MG63 (cell line): Measurements from ENCODE around the gene GSTO2. TPM values are rescaled to one million over a fixed set of nuclear protein-coding genes. Genes with fewer than 3 reads are reported as not detected.

ENCODE experiments used
- DNase-seq: peaks from one replicate; pipeline ENCODE4 v3.0.0-alpha.2; 2020
- H3K27me3 ChIP-seq: fragments of 250-450 bp; sonication (Bioruptor Pico); 2 replicates; pipeline ENCODE4 v1.5.1; 2020; ENCODE audit warnings: mild to moderate bottlenecking, moderate library complexity
- H3K36me3 ChIP-seq: fragments of 250-450 bp; sonication (Bioruptor Pico); 2 replicates; pipeline ENCODE4 v1.5.1; 2020; ENCODE audit warnings: mild to moderate bottlenecking, moderate library complexity
- H3K4me3 ChIP-seq: fragments of 250-450 bp; sonication (Bioruptor Pico); 2 replicates; pipeline ENCODE4 v1.5.1; 2020; ENCODE audit warnings: mild to moderate bottlenecking, moderate library complexity
- H3K9me3 ChIP-seq: fragments of 250-450 bp; sonication (Bioruptor Pico); 2 replicates; pipeline ENCODE4 v1.5.1; 2020; ENCODE audit warnings: mild to moderate bottlenecking, moderate library complexity
- total RNA-seq: library from RNA; depleted of rRNA; stranded (reverse); fragments of >200 nt; shearing (Covaris generic); gene quantifications from 2 replicates; pipeline ENCODE4 v1.2.3, GENCODE V29; 2014; ENCODE audit warnings: low replicate concordance

The GSTO2 gene
- total RNA-seq, 1 experiment from 2014 or later = 1.8 TPM

GRCh38 chr10:104267721-104268404, 1.1 kb upstream of the GSTO2 start:
- Histone ChIP-seq H3K36me3 (peaks cover 54% of the 10 kb centered on the region), H3K4me3 (peak overlapping the region; percentile 78), H3K27me3 (no peaks in the 10 kb centered on the region), H3K9me3 (no peaks in the 10 kb centered on the region)
- DNase-seq = no peak

GRCh38 chr10:104268405-104268712, 625 bp upstream of the GSTO2 start:
- H3K4me3 ChIP-seq = peak overlapping the region; percentile 78
- H3K27me3 ChIP-seq = no peaks in the 10 kb centered on the region
- H3K36me3 ChIP-seq = peaks cover 49% of the 10 kb centered on the region
- H3K9me3 ChIP-seq = no peaks in the 10 kb centered on the region
- no peak for DNase-seq

DNA sequence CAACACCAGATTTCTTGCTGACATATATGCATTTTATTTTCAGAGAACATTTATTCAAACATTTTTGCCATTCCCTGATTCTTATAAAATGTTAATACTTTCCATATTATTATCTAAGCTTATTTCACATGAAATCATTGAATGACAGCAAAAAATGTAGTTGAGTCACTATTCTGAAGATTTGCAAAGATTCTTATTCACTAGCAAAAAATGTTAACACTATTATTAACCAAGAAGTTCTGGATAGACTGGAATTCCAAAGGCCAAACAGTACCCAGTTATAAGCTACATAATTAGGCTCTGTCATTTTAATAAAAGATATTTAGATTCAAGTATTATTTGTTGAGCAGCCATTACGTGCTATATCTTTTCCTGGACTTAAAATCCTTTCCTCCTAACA, 4.3 kb downstream of the GSTO2 start:
- H3K9me3 ChIP-seq = no peaks in the 10 kb centered on the region
- no peaks in the 10 kb centered on the region for H3K27me3 ChIP-seq
- H3K4me3 ChIP-seq = no peak overlapping the region
- DNase-seq = no peak
- peaks cover 4% of the 10 kb centered on the region for H3K36me3 ChIP-seq

GRCh38 chr10:104273899-104274575, 5.1 kb downstream of the GSTO2 start:
- no peaks in the 10 kb centered on the region for H3K36me3 ChIP-seq
- no peaks in the 10 kb centered on the region for H3K9me3 ChIP-seq
- DNase-seq = no peak
- H3K4me3 ChIP-seq = no peak overlapping the region
- H3K27me3 ChIP-seq = no peaks in the 10 kb centered on the region

DNA sequence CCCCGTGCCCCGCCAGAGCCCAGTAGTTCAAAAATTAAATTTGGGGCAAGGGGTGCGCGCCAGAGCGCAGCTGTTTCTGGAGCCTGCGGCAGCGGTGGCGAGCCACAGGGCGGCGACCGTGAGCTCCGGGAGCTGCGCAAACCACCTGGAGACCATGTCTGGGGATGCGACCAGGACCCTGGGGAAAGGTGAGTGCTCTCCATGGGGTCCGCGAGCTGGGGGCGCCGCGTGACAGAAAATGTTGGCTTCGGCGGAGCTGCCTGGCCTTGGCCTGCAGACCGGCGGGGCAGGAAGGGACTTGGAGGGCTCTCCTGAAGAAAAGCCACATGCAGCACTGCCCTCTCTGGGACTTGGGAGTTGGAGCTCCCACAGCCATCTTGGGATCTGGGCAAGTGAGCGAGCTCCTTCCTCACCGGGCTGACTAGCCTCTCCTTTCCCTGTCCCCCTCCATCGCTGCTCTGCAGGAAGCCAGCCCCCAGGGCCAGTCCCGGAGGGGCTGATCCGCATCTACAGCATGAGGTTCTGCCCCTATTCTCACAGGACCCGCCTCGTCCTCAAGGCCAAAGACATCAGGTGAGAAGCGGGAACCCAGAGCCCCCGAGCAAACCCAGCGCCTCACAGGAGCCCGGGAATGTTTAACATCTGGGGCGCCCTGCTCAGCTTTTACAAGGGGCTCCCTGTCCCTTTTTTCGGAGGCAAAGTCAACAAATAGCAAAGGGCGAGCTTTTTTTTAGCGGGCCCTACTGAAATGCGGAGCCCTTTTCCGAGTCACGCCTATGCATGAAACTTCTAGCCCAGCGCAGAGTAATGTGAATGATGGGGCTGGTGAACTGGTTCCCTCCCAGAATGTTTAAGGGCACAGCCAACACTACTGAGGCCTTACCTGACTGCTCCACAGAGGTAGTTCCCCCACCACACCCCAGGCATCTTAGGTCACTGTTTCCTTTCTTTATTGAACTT, 6.1 kb downstream of the GSTO2 start:
- no peaks in the 10 kb centered on the region for H3K9me3 ChIP-seq
- no peaks in the 10 kb centered on the region for H3K36me3 ChIP-seq
- DNase-seq = peak; percentile 29
- no peaks in the 10 kb centered on the region for H3K27me3 ChIP-seq
- H3K4me3 ChIP-seq = no peak overlapping the region

DNA sequence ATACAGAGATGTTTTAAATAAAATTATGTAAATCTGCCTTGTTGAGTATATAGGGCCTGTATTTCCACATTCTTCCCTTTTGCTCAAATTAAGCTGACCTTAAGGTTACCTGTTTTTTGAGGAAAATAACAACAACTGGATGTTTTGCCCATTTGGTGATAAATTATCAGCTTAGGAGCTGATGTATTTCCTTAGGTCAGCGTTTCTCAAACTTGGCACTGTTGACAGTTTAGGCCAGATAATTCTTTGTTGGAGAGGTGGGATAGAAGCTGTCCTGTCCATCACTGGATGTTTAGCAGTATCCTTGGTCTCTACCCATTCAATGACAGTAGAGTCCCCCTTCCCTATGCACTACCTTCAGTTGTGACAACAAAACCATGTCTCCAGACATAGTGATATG, 7.2 kb downstream of the GSTO2 start:
- Histone ChIP-seq H3K9me3 (no peaks in the 10 kb centered on the region), H3K36me3 (no peaks in the 10 kb centered on the region), H3K27me3 (no peaks in the 10 kb centered on the region), H3K4me3 (no peak overlapping the region)
- no peak for DNase-seq

- no peak for DNase-seq
- Histone ChIP-seq H3K9me3 (no peaks in the 10 kb centered on the region), H3K27me3 (no peaks in the 10 kb centered on the region), H3K36me3 (no peaks in the 10 kb centered on the region), H3K4me3 (no peak overlapping the region)
These were observed 8.8 kb downstream of the GSTO2 start for GRCh38 chr10:104277785-104278184.

- Histone ChIP-seq H3K4me3 (no peak overlapping the region), H3K36me3 (no peaks in the 10 kb centered on the region), H3K9me3 (no peaks in the 10 kb centered on the region), H3K27me3 (no peaks in the 10 kb centered on the region)
- DNase-seq = no peak
These were observed 10.7 kb downstream of the GSTO2 start for GRCh38 chr10:104279550-104280259.

DNA sequence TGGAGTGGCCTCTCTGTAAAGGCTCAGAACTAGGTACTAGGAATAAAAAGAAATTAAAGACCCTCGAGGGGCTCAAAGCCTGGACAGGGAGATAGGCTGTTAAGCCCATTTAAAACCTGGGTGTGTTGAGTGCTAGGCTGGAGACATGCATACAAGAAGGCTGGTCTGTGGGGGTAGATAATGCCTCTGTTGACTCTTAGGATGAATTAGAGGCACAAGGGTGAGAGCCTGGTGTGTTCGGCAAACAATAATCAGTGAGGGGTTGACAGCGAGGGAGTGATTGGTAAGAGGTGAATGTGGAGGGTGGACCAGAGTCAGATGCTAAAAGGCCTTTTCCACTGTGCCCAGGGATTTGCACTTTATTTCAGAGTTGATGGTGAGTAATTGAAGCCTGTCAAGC, 12.7 kb downstream of the GSTO2 start:
- no peaks in the 10 kb centered on the region for H3K36me3 ChIP-seq
- H3K4me3 ChIP-seq = no peak overlapping the region
- no peaks in the 10 kb centered on the region for H3K9me3 ChIP-seq
- no peaks in the 10 kb centered on the region for H3K27me3 ChIP-seq
- no peak for DNase-seq

DNA sequence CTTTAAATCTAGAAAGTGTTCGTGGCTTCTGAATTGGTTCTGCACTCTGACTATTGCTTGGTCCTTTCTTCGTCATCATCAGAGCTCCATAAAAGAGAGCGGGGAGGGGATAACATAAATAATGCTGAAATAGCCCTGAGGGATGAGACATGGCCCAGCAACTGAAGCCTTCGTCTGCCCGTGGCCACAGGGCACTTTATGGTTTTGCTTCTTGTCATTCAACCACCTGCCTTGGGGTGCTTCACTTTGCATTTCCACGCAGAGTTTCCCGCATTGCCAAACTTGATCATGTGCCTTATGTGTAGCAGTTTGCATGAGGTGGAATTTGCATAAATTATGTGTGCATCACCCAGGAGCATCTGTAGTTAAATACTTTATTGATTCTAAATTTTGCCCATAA, 15.9 kb downstream of the GSTO2 start:
- no peak for DNase-seq
- no peak overlapping the region for H3K4me3 ChIP-seq
- H3K36me3 ChIP-seq = no peaks in the 10 kb centered on the region
- no peaks in the 10 kb centered on the region for H3K9me3 ChIP-seq
- no peaks in the 10 kb centered on the region; the same call in 1 of the 2 replicates for H3K27me3 ChIP-seq

- Histone ChIP-seq H3K4me3 (no peak overlapping the region), H3K27me3 (no peaks in the 10 kb centered on the region; the same call in 1 of the 2 replicates), H3K36me3 (no peaks in the 10 kb centered on the region), H3K9me3 (no peaks in the 10 kb centered on the region)
- DNase-seq = no peak
These were observed 18.0 kb downstream of the GSTO2 start for GRCh38 chr10:104286939-104287338.

DNA sequence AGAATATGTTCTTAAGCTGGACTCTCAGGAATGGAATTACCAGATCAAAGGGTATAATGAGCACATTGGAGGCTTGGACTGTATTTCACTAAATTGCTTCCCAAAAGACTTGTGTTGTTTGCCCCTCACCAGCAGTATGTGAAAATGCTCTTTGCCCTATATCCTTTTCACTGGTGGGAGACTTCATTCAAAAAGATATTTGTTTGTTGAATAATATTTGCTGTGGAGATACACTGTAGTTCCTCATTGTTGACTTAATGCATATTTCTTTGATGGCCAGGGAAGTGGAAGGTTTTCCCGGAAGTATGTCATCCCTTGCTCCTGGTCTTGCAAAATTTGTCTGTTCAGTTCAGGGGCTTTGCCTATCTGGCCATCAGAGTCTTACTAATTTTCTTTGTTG, 19.4 kb downstream of the GSTO2 start:
- H3K36me3 ChIP-seq = no peaks in the 10 kb centered on the region

DNA sequence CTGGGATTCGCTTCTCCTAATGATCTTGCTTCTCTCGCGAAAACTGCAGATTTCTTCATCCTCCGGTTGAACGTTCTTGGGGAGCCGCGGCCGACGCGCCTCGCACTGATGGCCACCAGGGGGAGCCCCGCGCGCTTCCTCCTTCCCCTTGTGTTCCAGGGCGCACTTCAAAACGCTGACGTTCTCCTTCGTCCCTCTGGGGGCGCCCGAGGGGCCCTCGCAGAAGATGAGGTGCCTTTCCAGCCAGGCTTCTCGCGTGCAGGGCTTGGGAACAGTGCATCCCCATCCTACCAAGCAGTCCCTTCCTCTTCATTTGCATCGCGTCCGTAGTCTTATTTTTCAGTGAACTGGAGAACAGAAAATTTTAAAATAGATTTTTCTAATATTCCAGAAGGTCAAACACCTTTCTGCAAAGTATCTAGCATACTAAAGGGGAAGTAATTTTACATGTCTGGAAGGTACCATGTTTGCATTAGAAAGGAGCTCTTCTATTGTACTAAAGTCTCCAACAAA, 22.5 kb downstream of the GSTO2 start:
- H3K27me3 ChIP-seq = no peaks in the 10 kb centered on the region; the same call in 1 of the 2 replicates
- no peak overlapping the region for H3K4me3 ChIP-seq
- H3K36me3 ChIP-seq = no peaks in the 10 kb centered on the region
- no peaks in the 10 kb centered on the region for H3K9me3 ChIP-seq
- DNase-seq = peak; percentile 77

More for the DNA sequence above, 19.4 kb downstream of the GSTO2 start:
- H3K9me3 ChIP-seq = no peaks in the 10 kb centered on the region
- H3K4me3 ChIP-seq = no peak overlapping the region
- DNase-seq = no peak
- no peaks in the 10 kb centered on the region; the same call in 1 of the 2 replicates for H3K27me3 ChIP-seq

GRCh38 chr10:104293011-104293410, 24.0 kb downstream of the GSTO2 start:
- no peak for DNase-seq
- H3K9me3 ChIP-seq = no peaks in the 10 kb centered on the region
- no peaks in the 10 kb centered on the region for H3K36me3 ChIP-seq
- no peaks in the 10 kb centered on the region for H3K27me3 ChIP-seq
- H3K4me3 ChIP-seq = no peak overlapping the region

DNA sequence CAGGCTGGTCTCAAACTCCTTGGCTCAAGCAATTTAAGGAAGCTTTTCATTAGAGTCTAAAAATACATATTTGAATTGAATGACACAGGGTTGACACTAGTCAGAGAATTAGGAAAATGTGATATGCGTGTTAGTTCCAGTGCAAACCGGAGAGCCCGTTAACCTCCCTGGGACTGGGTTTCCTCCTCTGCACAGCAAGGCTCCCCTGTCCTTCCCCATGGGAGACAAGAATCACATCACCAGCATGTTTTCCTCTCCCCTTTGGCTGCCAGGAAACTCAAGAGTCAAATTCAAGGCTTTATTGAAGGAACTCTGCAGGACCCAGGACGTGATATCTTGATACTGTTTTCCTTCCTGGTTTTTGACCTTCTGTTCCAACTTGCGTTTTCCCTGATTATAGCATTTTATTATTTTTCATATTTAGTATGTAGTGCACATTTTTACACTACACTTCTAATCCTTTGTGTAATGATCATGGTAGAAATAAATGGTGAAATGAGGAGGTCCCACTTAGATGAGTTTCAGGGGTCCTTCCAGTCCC, 24.9 kb downstream of the GSTO2 start:
- Histone ChIP-seq H3K27me3 (no peaks in the 10 kb centered on the region), H3K36me3 (no peaks in the 10 kb centered on the region), H3K4me3 (no peak overlapping the region), H3K9me3 (no peaks in the 10 kb centered on the region)
- no peak for DNase-seq

DNA sequence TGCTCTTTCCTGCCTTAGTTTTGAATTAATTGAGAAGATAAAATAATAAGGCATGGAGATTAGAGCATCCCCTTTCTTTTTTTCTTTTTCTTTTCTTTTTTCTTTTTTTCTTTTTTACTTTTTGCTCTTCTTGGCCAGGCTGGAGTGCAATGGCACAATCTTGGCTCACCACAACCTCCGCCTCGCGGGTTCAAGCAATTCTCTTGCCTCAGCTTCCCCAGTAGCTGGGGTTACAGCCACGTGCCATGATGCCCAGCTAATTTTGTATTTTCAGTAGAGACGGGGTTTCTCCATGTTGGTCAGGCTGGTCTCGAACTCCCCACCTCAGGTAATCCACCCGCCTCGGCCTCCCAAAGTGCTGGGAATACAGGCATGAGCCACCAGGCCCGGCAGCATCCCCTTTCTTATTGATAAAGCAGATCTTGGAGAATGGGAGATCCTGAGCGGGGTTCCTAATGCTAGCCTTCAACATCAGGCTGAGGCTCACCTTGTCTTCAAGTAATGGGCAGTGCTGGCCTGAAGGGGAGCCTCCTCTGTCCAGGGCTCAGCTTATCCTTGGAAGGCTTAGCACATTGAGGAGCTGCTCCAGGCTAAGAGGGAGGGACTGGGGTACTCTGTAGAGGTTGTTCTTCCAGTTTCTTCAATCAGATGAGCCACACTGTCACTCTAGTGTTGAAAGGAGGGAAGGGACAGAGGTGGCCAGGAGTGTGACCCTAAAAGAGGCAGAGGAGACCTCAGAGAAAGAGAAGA, 27.9 kb downstream of the GSTO2 start:
- Histone ChIP-seq H3K36me3 (no peaks in the 10 kb centered on the region), H3K27me3 (no peaks in the 10 kb centered on the region), H3K4me3 (no peak overlapping the region), H3K9me3 (no peaks in the 10 kb centered on the region)
- DNase-seq = no peak
